DMS153 treated with DMSO at 0.1 percent for 48 hours (cell line): ENCODE measurements around the gene UNC13D.
"Not testable (repeated sequence)": the region's sequence is repeated elsewhere in the genome, so short reads cannot be mapped to it uniquely, and the experiment has no call there.

ENCODE experiments used
- DNase-seq: peaks from one replicate; lab custom pipeline; 2025; ENCODE audit not compliant: unreplicated experiment; lab: John Stamatoyannopoulos, UW

UNC13D gene

GRCh38 chr17:75807861-75808260, 36.3 kb downstream of the UNC13D start:
- no peak for DNase-seq

DNA sequence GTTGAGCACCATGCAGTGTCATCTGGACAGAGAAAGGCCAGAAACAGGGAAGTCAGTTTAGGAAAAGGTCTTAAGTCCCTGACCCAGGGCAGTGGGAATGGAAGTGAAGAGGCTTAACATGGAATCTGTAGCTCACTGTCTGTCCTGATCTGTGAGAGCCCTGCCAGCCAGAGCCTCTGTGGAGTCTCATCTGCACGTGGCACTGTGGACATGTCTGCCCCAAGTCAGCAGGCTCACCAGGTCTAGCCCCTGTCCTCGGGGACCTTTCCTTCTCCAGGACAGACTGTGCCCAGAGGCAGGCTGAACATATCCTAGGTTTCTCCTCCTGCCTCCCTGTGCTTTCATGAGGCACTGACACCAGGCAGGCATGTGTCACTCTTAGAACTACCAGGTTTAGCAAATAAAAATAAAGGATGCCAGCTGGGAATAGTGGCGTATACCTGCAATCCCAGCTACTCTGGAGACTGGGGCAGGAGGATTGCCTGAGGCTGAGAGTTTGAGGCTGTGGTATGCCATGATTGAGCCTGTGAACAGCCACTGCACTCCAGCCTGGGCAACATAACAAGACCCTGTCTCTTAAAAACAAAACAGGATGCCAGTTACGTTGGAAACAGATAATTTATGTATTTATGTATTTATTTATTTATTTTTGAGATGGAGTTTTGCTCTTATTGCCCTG, 37.2 kb downstream of the UNC13D start:
- DNase-seq = no peak

- no peak for DNase-seq
Measured at GRCh38 chr17:75803883-75804282, 40.3 kb downstream of the UNC13D start.

- DNase-seq = no peak
Measured at GRCh38 chr17:75799402-75799801, 44.8 kb downstream of the UNC13D start.

GRCh38 chr17:75795820-75796607, 48.2 kb downstream of the UNC13D start:
- no peak for DNase-seq

GRCh38 chr17:75793460-75793859, 50.7 kb downstream of the UNC13D start:
- no peak for DNase-seq

DNA sequence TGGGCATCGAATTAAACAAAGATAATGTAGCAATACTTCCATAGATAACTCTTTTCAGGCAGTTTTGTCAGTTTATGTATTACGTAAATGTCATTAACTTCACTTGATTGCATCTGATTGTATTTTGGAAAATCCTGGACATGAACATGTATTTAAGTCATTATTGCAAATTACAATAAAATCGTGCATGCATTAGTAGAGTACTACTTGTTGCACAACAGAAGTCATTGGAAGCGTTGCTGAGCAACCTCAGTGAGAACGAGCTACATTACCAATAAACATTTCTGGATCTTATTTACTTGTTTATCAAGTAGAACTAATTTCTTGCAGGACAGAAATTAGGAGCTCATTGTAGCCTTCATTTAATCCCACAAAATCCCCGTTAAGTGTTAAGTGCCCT, 53.0 kb downstream of the UNC13D start:
- DNase-seq = no peak

- peak; percentile 81 for DNase-seq
Measured at GRCh38 chr17:75785016-75785890, 59.0 kb downstream of the UNC13D start.

GRCh38 chr17:75784473-75785015, 59.7 kb downstream of the UNC13D start, which contains the start of gene UNK:
TSS of gene UNK (plus strand) at chr17:75784806. CDS start at chr17:75784881, 75 bp downstream.
- DNase-seq = peak; percentile 97

DNA sequence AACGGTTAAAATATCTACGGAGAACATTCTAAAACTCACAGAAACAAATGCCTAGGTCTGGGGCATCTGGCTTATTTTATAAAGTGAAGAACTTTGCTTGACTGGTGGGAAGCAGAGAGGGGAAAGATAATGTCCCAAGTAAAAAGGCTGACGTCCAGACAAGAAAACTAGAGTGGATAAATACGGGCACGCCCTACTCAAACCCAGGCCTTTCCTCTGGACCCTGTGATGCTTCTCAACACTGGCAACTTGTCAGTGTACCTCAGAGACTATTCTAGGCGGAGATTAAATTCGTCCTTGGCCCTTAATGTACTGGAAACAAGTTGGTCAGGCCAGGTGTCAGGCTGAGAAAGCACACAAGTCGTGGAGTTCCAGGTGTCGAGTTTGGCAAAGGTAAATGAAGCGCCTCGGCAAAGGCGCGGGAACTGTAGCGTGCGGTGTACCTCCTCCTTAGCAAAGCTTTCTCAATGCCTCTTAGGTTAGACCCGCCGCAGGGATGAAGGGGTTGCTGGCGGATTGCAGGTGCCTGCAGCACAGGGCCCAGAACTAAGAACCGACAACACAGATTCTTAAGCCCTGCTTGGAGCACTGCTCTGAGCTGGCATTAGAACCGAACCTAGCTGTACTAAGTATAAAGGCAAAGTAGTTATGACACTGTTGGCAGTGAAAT, 60.3 kb downstream of the UNC13D start:
- DNase-seq = peak; percentile 51

DNA sequence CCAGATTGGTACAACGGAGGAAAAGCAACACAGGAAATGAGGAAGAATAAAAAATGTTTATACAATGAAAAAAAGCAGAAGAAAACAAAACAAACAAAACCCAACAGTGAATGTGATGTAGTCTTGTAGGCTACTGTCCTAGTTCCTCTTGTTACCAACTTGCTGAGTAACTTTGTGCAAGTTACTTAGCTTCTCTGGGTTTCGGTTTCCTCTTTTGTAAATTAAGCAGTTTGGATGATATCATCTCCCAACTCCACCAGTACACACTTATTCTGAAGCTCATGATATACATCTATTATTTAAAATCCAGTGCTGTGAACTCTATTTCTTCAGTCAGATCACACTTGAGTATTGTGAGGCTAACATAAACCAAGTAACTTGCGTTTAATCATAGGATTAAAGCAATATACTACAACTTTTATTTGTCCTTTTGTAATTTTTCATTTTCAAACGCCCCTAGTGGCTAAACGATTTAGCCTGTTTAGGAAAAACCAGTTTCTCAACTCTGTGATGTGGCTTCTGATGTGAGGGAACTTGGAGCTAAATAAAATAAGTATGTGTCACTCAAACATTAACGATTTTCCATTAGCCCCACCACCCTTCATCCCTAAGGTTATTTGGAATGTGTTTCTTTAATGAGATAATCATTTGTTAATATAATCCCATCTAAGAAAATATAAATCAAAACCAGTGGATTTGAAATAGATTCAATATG, 61.0 kb downstream of the UNC13D start:
- DNase-seq = peak; percentile 70

- no peak for DNase-seq
Measured at GRCh38 chr17:75779987-75780889, 64.0 kb downstream of the UNC13D start.

DNA sequence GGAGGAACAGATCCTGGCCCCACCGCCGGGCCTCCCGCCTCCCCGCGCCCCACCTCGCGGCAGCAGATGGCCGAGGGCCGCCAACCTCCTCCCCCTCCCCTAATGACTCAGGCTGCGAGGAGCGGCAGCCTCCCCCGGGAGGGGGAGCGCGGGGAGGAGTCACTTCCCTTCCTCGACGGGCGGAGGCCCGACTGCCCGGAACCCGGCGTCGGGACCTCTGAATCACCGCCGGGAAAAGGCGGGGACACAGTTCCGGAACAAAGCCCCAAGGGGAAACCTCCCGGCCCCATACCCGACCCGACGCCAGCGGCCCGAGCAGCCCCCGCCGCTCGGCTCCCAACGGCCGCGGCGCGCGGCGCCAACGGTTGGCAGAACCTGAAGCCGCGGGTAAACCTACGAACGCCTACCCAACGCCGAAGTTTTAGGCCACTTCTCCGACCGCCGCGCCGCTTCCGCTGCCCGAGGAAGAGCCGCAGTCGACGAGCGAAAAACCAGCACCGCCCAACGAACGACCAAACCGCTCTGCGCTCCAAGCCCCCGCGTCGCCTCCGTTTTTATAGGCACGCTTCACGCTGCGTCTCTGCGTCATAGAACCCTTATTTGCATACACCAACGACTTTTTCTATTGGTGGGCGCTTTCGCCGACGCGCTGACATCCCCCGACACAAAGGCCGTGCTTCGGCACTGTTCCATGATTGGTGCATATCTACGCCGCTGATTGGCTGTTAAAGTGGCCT, 64.8 kb downstream of the UNC13D start:
- DNase-seq = peak; percentile 99

DNA sequence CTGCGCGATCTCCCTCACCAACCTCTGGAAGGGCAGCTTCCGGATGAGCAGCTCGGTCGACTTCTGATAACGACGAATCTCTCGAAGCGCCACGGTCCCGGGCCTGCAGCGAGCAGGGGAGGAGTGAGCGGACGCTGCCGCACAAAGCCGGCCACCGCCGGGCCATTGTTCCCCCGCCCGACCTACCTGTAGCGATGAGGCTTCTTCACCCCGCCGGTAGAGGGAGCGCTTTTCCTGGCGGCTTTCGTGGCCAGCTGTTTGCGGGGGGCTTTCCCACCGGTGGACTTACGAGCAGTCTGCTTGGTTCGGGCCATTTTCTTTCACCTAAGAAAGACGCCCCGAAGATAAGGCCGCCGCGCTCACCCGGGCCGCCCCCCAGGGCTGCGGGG, 65.3 kb downstream of the UNC13D start:
- DNase-seq = no peak

GRCh38 chr17:75778066-75778860, 65.9 kb downstream of the UNC13D start:
- not testable (repeated sequence) for DNase-seq

DNA sequence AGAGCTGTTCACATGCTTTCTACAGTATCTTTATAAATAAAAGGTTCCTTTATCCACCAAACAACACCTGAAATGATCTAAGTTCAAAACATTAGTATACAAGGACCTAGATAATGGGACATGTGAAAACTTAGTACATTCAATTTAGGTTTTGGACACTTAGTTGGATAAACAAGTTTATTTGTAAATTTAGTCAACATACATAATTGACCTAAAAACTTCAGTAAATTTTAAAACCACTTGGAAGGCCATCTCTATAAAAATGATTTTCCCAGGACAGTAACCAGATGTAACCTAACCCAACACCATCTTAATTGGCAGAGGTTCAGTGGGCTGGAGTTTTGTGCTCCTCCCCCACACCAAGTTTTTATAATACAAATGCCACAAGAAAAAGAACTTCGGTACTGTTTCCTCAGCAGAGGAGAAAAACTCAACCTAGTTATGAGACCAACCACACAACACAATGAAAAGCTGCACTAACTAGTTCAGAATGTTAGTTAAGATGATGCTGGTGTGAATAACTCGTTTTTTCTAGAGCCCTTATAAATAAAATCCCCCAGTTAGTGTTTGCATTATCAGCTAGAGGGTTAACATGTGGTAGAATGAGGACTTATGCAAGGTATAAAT, 66.8 kb downstream of the UNC13D start:
- no peak for DNase-seq
